ENCODE measurements around the gene USP24.
"Not testable (repeated sequence)": the region's sequence is repeated elsewhere in the genome, so short reads cannot be mapped to it uniquely, and the experiment has no call there.

USP24 gene

GRCh38 chr1:55038552-55038838 lies 176.7 kb downstream of the USP24 start:
- DNase-seq (ENCODE audit: low read depth) = no peak

DNA sequence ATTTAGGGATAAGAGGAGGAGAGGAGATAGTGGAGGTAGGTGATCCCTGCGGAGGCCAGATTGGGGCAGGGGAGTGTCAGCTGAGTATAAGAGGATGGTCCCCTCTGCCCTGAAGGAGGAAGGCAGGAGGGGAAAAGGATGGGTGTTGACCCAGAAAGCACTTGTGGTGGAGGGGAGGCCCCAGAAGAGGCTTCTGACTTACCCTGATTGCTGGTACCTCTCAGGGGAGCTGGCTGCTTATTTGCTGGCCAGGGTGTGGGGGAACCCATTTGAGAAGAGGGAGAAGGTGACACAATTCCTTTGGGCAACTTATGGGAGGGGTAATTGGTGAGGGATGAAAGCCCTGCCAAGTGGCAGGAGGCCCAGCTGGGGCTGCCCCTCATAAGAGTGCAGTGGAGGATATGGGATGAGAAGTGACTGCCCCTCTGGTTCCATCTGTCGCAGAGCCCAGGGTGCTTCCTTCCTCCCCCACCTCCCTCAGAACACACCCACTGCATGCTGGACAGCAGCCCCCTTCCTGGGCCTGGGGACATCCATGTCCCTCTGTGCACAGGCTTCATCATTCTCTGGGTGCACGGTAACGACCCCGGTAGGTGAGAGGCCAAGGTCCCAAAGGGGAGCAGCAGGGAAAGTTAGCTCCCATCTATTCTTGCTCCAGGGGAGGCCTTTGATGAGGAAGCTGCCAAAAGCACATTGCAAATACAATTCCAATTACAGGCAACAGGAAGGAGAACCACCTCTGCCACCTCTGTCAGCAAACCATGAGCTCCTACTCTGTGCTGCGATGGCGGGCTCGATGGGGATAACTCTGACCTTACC lies 177.2 kb downstream of the USP24 start:
- no peak for DNase-seq (ENCODE audit: low read depth)

GRCh38 chr1:55035904-55036303 lies 179.3 kb downstream of the USP24 start:
- DNase-seq (ENCODE audit: low read depth) = no peak

GRCh38 chr1:55034476-55035133 lies 180.6 kb downstream of the USP24 start:
- DNase-seq (ENCODE audit: low read depth) = no peak

GRCh38 chr1:55033265-55033614 lies 181.9 kb downstream of the USP24 start:
- no peak for DNase-seq (ENCODE audit: low read depth)

- DNase-seq (ENCODE audit: low read depth) = not testable (repeated sequence)
Measured at GRCh38 chr1:55031098-55031497, 184.1 kb downstream of the USP24 start.

- not testable (repeated sequence) for DNase-seq (ENCODE audit: low read depth)
Measured at GRCh38 chr1:55026682-55027081, 188.5 kb downstream of the USP24 start.

DNA sequence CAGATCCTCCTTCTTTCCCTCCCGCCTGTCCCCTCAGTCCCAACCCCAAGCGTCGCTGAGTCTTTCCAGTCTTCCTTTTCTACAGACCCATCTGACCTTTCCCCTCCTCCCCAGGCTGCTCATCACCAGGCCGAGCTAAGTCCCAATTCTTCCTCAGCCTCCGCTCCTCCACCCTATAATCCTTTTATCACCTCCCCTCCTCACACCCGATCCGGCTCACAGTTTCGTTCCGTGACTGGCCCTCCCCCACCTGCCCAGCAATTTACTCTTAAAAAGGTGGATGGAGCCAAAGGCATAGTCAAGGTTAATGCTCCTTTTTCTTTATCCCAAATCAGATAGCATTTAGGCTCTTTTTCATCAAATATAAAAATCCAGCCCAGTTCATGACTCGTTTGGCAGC lies 191.0 kb downstream of the USP24 start:
- not testable (repeated sequence) for DNase-seq (ENCODE audit: low read depth)

DNA sequence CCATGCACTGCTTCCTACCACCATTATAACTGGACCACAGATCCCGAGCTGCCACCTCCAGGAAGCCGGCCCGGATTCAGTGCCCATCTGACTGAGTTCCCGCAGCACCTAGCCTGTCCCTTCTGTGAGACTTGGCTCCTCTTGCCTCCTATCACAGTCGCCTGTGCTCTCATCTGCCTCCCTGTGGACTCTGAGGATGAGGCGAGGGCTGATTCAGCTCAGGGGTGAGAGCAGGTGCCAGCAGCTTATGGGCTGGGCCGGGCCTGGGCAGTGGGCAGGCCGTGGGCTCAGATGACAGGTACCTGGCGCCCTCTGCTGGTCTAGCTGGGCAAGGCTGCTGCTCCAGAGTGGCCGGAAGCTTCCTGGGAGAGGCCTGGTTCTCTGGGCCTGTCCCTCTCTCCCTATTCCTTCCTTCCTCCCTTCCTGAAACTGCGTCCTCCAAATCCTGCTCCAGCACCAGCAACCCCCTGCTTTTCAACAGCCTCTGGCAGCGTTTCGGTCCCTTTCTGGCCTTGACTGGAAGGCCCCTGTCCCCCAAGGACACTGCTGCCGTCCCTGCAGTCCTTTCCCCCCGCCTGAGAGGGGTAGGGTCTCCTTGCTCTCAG lies 193.1 kb downstream of the USP24 start:
- peak; percentile 47 for DNase-seq (ENCODE audit: low read depth)

- no peak for DNase-seq (ENCODE audit: low read depth)
Measured at GRCh38 chr1:55018395-55018794, 196.8 kb downstream of the USP24 start.
